A549 (cell line): Measurements from ENCODE around the gene HMGA1.

Source experiments
- BHLHE40 ChIP-seq: IDR thresholded peaks from 2 replicates; pipeline ENCODE4 v1.6.1; 2012; ENCODE audit warnings: low read depth, low read length, inconsistent platforms
- CTCF ChIP-seq: fragments of >200 bp; sonication (Bioruptor Twin); formaldehyde crosslinking; IDR thresholded peaks from 3 replicates; pipeline ENCODE4 v1.5.1; 2016
- ESRRA ChIP-seq: fragments of 150-350 bp; IDR thresholded peaks from 2 replicates; pipeline ENCODE4 v1.6.1; 2014; ENCODE audit warnings: mild to moderate bottlenecking, low read length, borderline replicate concordance
- GATA3 ChIP-seq: IDR thresholded peaks from 2 replicates; pipeline ENCODE4 v1.6.1; 2012; ENCODE audit warnings: borderline replicate concordance
- MAFK ChIP-seq: fragments of 450-650 bp; IDR thresholded peaks from 2 replicates; pipeline ENCODE4 v1.6.1; 2014; ENCODE audit not compliant: partially characterized antibody
- NPAS2 ChIP-seq: fragments of 250-450 bp; sonication (Bioruptor Pico); IDR thresholded peaks from 2 replicates; pipeline ENCODE4 v1.8.0; 2022; ENCODE audit warnings: mild to moderate bottlenecking, moderate library complexity, borderline replicate concordance
- POLR2A ChIP-seq: IDR thresholded peaks from 2 replicates; pipeline ENCODE4 v1.6.1; 2012; ENCODE audit warnings: mild to moderate bottlenecking, low read length
- RCOR1 ChIP-seq: fragments of 150-350 bp; IDR thresholded peaks from 2 replicates; pipeline ENCODE4 v1.6.1; 2014; ENCODE audit warnings: antibody characterized with exemption, low read length, low read depth
- REST ChIP-seq: fragments of 200-600 bp; sonication (generic); IDR thresholded peaks from 2 replicates; pipeline ENCODE4 v1.6.1; 2016; ENCODE audit warnings: antibody characterized with exemption, mild to moderate bottlenecking, moderate library complexity
- RFX5 ChIP-seq: fragments of 450-650 bp; IDR thresholded peaks from 2 replicates; pipeline ENCODE4 v1.7.1; 2014; ENCODE audit warnings: antibody characterized with exemption, mild to moderate bottlenecking, moderate library complexity

- TF ChIP-seq CTCF (no peak), RCOR1 (no peak), NPAS2 (CRISPR knock-in tag) (no peak), MAFK (no peak), GATA3 (no peak), POLR2A (no peak), RFX5 (no peak), REST (no peak), BHLHE40 (no peak), ESRRA (no peak)
Measured at GRCh38 chr6:34267746-34268145, 31.1 kb downstream of the HMGA1 start.
